Sigmoid colon (tissue), 3 donors: Measurements from ENCODE around the gene SRC.

Experiments used
- CTCF ChIP-seq, 4 experiments: fragments of 450-650 bp in 3 of 4; fragments of 200-600 bp in 1 of 4; IDR thresholded peaks; one replicate each; pipeline ENCODE4 v1.5.1; 2016 to 2019; ENCODE audit warnings: antibody characterized with exemption in 4 of 4, mild to moderate bottlenecking in 3 of 4, moderate library complexity in 2 of 4
- POLR2A ChIP-seq, 2 donors: fragments of 450-650 bp; IDR thresholded peaks; one replicate each; pipeline ENCODE4 v1.6.1; 2016; ENCODE audit warnings: antibody characterized with exemption in 2 of 2, mild to moderate bottlenecking in 2 of 2, moderate library complexity in 2 of 2

DNA sequence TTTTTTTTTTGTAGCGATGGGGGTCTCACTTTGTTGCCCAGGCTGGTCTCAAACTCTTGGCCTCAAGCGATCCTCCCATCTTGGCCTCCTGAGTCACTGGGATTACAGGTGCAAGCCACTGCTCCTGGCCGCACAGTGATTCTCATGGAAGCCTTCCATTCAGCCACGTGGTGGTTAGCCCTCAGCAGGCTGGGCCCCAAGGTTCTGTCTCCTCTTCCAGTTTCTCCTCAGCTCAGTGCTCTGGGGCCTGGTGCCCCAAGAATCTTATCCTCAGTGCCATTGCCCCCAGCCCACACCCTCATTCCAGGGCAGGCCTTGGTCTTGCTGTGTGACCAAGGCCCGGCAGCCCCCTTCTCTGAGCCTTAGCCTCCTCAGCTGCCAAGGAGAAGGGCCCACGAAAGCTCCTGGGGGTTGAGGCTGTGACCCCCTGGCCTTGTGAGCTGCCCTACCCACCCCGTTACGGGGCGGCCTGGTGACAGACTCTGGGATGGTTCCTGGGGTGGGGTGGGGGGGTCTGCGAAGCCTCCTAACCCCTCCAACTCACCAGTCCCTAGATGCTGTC, 16.4 kb downstream of the SRC start:
- TF ChIP-seq CTCF (IDR thresholded peaks at IDR 0.05) (no peak), POLR2A (IDR thresholded peaks at IDR 0.05) (no peak)
